ENCODE data around the gene DNAJC12.

DNAJC12 gene

GRCh38 chr10:67875340-67876238 lies 37.6 kb upstream of the DNAJC12 start:
- CTCF ChIA-PET: interaction anchor here (0.7 to 1.0 kb wide), 2 partner anchors 10 to 19 kb away, joined by 3 to 5 read pairs; no protein-coding TSS in a partner anchor
- no peak for DNase-seq (ENCODE audit: low read depth, low spot score)
- no peak overlapping the region for H3K4me3 ChIP-seq (ENCODE audit: low read depth, low read length)
- no peak for TF ChIP-seq CTCF (IDR thresholded peaks at IDR 0.05; ENCODE audit: insufficient read depth, low read length, missing control alignments)
- POLR2A ChIA-PET: interaction anchor here (0.6 kb wide), 1 partner anchor 20 kb away, joined by 3 read pairs; no protein-coding TSS in a partner anchor

GRCh38 chr10:67869996-67870395 lies 32.0 kb upstream of the DNAJC12 start:
- POLR2A ChIA-PET: no interaction called here
- no peak for DNase-seq (ENCODE audit: low read depth, low spot score)
- TF ChIP-seq CTCF (IDR thresholded peaks at IDR 0.05; ENCODE audit: insufficient read depth, low read length, missing control alignments): no peak
- H3K4me3 ChIP-seq (ENCODE audit: low read depth, low read length): no peak overlapping the region
- CTCF ChIA-PET: interaction anchor here (0.9 to 1.9 kb wide), 3 partner anchors 14 to 286 kb away, joined by 3 to 7 read pairs (median 4); no protein-coding TSS in a partner anchor

GRCh38 chr10:67868132-67868531 lies 30.1 kb upstream of the DNAJC12 start:
- no peak overlapping the region for H3K4me3 ChIP-seq (ENCODE audit: low read depth, low read length)
- TF ChIP-seq CTCF (IDR thresholded peaks at IDR 0.05; ENCODE audit: insufficient read depth, low read length, missing control alignments): no peak
- POLR2A ChIA-PET: no interaction called here
- CTCF ChIA-PET: interaction anchor here (0.6 to 1.7 kb wide), 3 partner anchors 13 to 107 kb away, joined by 3 to 9 read pairs (median 4); no protein-coding TSS in a partner anchor
- DNase-seq (ENCODE audit: low read depth, low spot score): no peak

GRCh38 chr10:67864607-67865371 lies 26.8 kb upstream of the DNAJC12 start:
- no peak for TF ChIP-seq CTCF (IDR thresholded peaks at IDR 0.05; ENCODE audit: insufficient read depth, low read length, missing control alignments)
- CTCF ChIA-PET: interaction anchor here (1.0 to 2.2 kb wide), 2 partner anchors 9 kb away, joined by 3 to 7 read pairs; no protein-coding TSS in a partner anchor
- no peak overlapping the region for H3K4me3 ChIP-seq (ENCODE audit: low read depth, low read length)
- DNase-seq (ENCODE audit: low read depth, low spot score): no peak
- POLR2A ChIA-PET: no interaction called here

- TF ChIP-seq CTCF (IDR thresholded peaks at IDR 0.05; ENCODE audit: insufficient read depth, low read length, missing control alignments): no peak
- POLR2A ChIA-PET: no interaction called here
- CTCF ChIA-PET: no interaction called here
- no peak for DNase-seq (ENCODE audit: low read depth, low spot score)
- H3K4me3 ChIP-seq (ENCODE audit: low read depth, low read length): no peak overlapping the region
Measured at GRCh38 chr10:67863094-67863493, 25.1 kb upstream of the DNAJC12 start.
